ENCODE results near the gene FGF2.

DNA sequence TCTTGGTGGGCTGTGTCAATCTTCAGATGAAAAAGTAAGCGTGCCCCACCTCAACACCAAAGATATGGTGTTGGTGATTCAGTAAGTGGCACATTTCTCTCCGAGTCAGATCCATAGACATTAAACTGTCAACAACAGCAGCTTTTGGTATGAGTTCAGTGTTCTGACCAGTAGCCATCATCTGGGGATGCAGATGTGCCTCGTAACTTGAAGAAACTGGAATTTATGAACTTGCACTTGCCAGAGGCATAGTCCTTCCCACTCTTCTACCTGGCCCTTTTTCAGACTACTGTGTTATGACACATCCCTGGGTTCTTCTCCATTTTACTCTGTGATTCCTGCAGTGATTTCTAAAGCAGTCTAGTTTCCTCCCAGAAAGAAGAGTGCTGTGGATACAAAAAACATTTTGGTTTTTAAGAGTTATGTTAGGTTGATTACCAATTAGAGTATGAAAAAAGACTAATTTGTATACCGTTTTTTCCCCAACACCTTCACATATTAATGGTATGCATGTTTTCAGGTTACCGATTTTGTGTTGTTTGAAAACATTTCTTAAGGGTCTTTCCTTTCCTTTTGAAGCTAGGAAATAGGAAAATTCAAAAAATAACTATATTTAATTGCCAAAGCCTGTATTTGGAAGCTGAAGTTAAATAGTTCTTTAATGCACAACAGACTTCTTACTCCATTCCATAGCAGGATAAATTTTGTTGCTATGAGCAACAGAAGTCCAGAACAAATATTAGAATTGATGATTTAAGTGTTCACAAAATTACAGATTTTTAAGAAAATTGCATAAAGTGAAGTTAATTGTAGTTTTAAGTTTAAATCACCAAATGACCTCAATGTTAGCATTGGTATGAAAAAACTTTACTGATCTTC, 56.5 kb downstream of the FGF2 start:
- TF ChIP-seq, protein P1, sequence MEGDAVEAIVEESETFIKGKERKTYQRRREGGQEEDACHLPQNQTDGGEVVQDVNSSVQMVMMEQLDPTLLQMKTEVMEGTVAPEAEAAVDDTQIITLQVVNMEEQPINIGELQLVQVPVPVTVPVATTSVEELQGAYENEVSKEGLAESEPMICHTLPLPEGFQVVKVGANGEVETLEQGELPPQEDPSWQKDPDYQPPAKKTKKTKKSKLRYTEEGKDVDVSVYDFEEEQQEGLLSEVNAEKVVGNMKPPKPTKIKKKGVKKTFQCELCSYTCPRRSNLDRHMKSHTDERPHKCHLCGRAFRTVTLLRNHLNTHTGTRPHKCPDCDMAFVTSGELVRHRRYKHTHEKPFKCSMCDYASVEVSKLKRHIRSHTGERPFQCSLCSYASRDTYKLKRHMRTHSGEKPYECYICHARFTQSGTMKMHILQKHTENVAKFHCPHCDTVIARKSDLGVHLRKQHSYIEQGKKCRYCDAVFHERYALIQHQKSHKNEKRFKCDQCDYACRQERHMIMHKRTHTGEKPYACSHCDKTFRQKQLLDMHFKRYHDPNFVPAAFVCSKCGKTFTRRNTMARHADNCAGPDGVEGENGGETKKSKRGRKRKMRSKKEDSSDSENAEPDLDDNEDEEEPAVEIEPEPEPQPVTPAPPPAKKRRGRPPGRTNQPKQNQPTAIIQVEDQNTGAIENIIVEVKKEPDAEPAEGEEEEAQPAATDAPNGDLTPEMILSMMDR (IDR thresholded peaks at IDR 0.05) = no peak
- TF ChIP-seq POLR2AphosphoS5 (IDR thresholded peaks at IDR 0.05) (no peak), EP300 (IDR thresholded peaks at IDR 0.05) (no peak)
